Progenitor cell of endocrine pancreas (in vitro differentiated cells): ENCODE results near the gene DYNLT2B. TPM values are rescaled to one million over a fixed set of nuclear protein-coding genes. Genes with fewer than 3 reads are reported as not detected.

Experiments used
- DNase-seq: peaks from one replicate; pipeline ENCODE4 v3.0.0; 2021; ENCODE audit warnings: low spot score; ENCODE audit not compliant: unreplicated experiment
- H3K27ac Mint-ChIP-seq: 2 replicates; pipeline ENCODE4 v1.8.0; 2021; ENCODE audit warnings: mild to moderate bottlenecking, moderate library complexity, mixed read lengths
- H3K27me3 Mint-ChIP-seq: 2 replicates; pipeline ENCODE4 v1.8.0; 2021; ENCODE audit warnings: mixed read lengths
- H3K36me3 Mint-ChIP-seq: 2 replicates; pipeline ENCODE4 v1.8.0; 2022; ENCODE audit warnings: mixed read lengths; ENCODE audit not compliant: insufficient read depth
- H3K4me1 Mint-ChIP-seq: 2 replicates; pipeline ENCODE4 v1.8.0; 2021; ENCODE audit warnings: low read depth, mixed read lengths
- H3K4me3 Mint-ChIP-seq: 2 replicates; pipeline ENCODE4 v1.8.0; 2021; ENCODE audit warnings: low read depth, mild to moderate bottlenecking, moderate library complexity, mixed read lengths
- H3K9me3 Mint-ChIP-seq: 2 replicates; pipeline ENCODE4 v1.8.0; 2021; ENCODE audit warnings: low read depth, mixed read lengths
- total RNA-seq: library from RNA; stranded (reverse); gene quantifications from 2 replicates; pipeline ENCODE4 v1.2.1, GENCODE V29; 2021
- TF ChIP-seq, protein P1 (sequence below): fragments of 200-600 bp; sonication (generic); IDR thresholded peaks from one replicate; pipeline ENCODE4 v1.5.0; 2021; ENCODE audit warnings: antibody characterized with exemption, mild to moderate bottlenecking; ENCODE audit not compliant: unreplicated experiment

The DYNLT2B gene
- total RNA-seq, 1 donor from 2014 or later = 40.5 TPM

DNA sequence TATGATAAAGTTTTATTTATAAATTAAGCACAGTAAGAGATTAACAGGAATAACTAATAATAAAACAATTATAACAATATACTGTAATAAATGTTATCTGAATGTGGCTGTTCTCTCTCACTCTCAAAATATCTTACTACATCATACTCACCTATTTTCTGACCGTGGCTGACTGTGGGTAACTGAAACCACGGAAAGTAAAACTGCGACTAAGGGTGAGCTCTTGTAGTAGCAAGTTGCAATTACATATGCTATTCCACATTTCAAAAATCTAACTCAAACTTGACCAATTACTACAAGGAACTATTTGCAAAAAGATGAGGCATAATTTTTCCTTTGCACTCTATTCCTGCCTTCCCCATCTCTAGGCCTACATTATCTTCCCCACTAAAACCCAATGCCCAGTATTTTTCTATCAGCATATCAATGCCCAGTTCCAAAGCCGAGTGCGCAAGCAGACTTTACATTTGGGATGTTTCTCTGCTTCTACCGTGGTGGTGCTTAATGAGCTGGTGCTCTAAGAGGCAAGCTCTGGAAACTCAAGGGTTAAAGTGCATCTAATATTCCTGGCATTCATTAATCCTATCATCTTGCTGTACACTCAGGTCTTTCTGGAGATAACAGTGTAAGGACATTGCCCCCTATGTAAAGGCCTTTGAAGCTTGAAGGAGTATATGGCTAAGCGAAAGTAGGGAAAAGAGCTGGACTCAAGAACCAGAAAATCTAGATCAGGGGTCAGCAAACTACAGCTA lies 37.2 kb downstream of the DYNLT2B start:
- Mint-ChIP-seq H3K9me3 (no peaks in the 10 kb centered on the region), H3K27ac (peak overlapping the region; percentile 46), H3K36me3 (peaks cover 2% of the 10 kb centered on the region), H3K4me3 (no peak overlapping the region), H3K4me1 (peaks cover 17% of the 10 kb centered on the region), H3K27me3 (no peaks in the 10 kb centered on the region)
- no peak for DNase-seq
- TF ChIP-seq, protein P1, sequence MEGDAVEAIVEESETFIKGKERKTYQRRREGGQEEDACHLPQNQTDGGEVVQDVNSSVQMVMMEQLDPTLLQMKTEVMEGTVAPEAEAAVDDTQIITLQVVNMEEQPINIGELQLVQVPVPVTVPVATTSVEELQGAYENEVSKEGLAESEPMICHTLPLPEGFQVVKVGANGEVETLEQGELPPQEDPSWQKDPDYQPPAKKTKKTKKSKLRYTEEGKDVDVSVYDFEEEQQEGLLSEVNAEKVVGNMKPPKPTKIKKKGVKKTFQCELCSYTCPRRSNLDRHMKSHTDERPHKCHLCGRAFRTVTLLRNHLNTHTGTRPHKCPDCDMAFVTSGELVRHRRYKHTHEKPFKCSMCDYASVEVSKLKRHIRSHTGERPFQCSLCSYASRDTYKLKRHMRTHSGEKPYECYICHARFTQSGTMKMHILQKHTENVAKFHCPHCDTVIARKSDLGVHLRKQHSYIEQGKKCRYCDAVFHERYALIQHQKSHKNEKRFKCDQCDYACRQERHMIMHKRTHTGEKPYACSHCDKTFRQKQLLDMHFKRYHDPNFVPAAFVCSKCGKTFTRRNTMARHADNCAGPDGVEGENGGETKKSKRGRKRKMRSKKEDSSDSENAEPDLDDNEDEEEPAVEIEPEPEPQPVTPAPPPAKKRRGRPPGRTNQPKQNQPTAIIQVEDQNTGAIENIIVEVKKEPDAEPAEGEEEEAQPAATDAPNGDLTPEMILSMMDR = no peak

GRCh38 chr3:196275126-196275525 lies 42.9 kb downstream of the DYNLT2B start:
- Mint-ChIP-seq H3K36me3 (peaks cover 13% of the 10 kb centered on the region), H3K4me3 (no peak overlapping the region), H3K27me3 (no peaks in the 10 kb centered on the region), H3K4me1 (peaks cover 7% of the 10 kb centered on the region), H3K27ac (no peak overlapping the region), H3K9me3 (no peaks in the 10 kb centered on the region)
- TF ChIP-seq, protein P1 = no peak
- DNase-seq = no peak

DNA sequence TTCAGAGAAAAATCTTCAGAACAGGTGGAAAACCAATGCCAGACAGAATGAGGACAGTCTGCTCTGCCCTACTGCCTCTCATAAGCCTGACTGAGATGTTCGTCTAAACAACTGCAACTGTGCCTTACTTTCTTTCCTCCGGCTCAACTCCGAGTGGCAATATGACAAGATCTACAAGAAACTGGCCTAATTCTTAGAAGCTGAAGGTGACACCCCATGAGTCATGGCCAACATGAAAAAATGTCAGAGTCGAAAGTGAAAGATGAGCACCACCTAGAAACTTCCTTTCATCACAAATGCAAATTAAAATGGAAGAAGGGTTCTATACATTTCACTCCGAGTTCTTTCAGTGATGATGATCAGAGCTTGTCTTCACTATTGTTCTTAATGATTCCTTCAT lies 43.5 kb downstream of the DYNLT2B start:
- Mint-ChIP-seq H3K27ac (no peak overlapping the region), H3K27me3 (no peaks in the 10 kb centered on the region), H3K4me3 (no peak overlapping the region), H3K4me1 (peaks cover 4% of the 10 kb centered on the region), H3K9me3 (no peaks in the 10 kb centered on the region), H3K36me3 (peaks cover 14% of the 10 kb centered on the region)
- TF ChIP-seq, protein P1 = no peak
- no peak for DNase-seq

DNA sequence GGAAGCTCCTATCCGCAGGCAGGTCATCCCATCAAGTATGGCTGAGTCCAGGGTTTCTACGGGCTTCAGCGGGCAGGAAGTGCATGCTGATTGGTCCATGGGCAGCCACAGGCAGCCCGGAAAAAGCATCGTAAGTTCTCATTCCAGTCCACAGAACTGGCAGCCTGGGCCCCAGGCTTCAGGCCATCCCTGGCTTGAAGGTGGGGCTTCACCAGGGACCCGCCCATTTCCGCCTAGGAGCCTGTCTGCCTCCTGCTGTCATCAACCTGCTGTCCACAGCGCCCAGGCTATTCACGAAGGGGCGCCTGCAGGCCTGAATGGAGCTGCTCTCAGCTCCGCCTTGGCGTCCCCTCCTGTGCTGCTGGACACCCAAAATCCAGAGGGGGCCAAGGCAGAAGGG lies 44.4 kb downstream of the DYNLT2B start:
- H3K4me3 Mint-ChIP-seq = no peak overlapping the region
- H3K4me1 Mint-ChIP-seq = no peaks in the 10 kb centered on the region
- H3K27ac Mint-ChIP-seq = no peak overlapping the region
- H3K27me3 Mint-ChIP-seq = no peaks in the 10 kb centered on the region
- peaks cover 20% of the 10 kb centered on the region for H3K36me3 Mint-ChIP-seq
- TF ChIP-seq, protein P1 = no peak
- no peak for DNase-seq
- no peaks in the 10 kb centered on the region for H3K9me3 Mint-ChIP-seq

GRCh38 chr3:196272826-196273225 lies 45.2 kb downstream of the DYNLT2B start:
- no peak overlapping the region for H3K27ac Mint-ChIP-seq
- peaks cover 20% of the 10 kb centered on the region for H3K36me3 Mint-ChIP-seq
- no peak overlapping the region for H3K4me3 Mint-ChIP-seq
- no peak for DNase-seq
- no peaks in the 10 kb centered on the region for H3K4me1 Mint-ChIP-seq
- no peaks in the 10 kb centered on the region for H3K9me3 Mint-ChIP-seq
- TF ChIP-seq, protein P1 = no peak
- H3K27me3 Mint-ChIP-seq = no peaks in the 10 kb centered on the region
